ENCODE measurements around the gene SPOCK3.

DNA sequence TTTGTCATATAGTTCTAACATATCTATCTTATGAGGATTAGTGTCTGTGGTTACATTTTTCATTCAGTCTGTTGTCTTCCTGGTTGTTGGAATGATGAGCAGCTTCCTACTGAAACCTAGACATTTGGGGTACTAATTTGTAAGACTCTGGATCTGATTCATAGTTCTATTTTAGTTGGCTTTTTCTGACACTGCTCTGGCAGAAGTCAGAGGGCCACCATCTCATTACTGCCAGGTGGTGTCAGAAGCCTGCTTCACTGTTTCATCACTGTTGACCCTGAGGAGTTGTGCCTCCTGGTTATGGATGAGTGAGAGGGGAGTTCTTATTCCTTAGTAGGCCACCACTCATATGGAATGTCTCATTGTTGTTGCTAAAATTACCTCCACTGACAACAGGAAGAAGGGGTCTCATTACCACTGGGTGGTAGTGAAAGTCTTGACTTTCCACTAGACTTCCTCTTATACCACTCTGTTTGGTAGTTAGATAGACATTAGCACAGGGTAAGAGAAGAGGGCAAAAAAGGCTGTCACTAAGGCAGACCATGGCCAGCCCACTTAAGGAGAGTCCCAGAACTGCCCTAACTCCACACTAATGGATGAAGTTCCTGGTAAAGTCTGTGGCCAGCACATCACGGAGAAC is 395.2 kb downstream of the SPOCK3 start:
- TF ChIP-seq, protein P1, sequence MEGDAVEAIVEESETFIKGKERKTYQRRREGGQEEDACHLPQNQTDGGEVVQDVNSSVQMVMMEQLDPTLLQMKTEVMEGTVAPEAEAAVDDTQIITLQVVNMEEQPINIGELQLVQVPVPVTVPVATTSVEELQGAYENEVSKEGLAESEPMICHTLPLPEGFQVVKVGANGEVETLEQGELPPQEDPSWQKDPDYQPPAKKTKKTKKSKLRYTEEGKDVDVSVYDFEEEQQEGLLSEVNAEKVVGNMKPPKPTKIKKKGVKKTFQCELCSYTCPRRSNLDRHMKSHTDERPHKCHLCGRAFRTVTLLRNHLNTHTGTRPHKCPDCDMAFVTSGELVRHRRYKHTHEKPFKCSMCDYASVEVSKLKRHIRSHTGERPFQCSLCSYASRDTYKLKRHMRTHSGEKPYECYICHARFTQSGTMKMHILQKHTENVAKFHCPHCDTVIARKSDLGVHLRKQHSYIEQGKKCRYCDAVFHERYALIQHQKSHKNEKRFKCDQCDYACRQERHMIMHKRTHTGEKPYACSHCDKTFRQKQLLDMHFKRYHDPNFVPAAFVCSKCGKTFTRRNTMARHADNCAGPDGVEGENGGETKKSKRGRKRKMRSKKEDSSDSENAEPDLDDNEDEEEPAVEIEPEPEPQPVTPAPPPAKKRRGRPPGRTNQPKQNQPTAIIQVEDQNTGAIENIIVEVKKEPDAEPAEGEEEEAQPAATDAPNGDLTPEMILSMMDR (IDR thresholded peaks at IDR 0.05), result no peak
- TF ChIP-seq POLR2A (IDR thresholded peaks at IDR 0.05), result no peak

Measured in ovary (tissue), 3 donors.